ENCODE measurements around the gene SS18.

DNA sequence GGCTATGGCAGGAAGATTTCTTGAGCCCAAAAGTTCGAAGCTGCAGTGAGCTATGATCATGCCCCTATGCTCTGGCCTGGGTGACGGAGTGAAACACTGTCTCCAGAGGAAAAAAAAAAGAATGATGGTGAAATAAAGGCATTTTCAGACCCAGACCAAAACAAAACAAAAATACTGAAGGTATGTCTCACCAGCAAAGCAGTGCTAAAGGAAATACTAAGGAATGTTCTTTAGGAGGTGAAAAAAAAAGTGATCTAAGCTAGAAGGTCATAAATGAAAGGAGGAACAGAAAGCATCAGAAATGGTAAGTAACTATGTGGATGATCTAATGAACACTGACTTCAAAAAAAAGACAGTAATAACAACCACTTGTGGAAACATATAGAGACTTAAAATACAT lies 18.7 kb downstream of the SS18 start:
- TF ChIP-seq, protein P1, sequence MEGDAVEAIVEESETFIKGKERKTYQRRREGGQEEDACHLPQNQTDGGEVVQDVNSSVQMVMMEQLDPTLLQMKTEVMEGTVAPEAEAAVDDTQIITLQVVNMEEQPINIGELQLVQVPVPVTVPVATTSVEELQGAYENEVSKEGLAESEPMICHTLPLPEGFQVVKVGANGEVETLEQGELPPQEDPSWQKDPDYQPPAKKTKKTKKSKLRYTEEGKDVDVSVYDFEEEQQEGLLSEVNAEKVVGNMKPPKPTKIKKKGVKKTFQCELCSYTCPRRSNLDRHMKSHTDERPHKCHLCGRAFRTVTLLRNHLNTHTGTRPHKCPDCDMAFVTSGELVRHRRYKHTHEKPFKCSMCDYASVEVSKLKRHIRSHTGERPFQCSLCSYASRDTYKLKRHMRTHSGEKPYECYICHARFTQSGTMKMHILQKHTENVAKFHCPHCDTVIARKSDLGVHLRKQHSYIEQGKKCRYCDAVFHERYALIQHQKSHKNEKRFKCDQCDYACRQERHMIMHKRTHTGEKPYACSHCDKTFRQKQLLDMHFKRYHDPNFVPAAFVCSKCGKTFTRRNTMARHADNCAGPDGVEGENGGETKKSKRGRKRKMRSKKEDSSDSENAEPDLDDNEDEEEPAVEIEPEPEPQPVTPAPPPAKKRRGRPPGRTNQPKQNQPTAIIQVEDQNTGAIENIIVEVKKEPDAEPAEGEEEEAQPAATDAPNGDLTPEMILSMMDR (IDR thresholded peaks at IDR 0.05) = no peak
- no peak for TF ChIP-seq POLR2A (IDR thresholded peaks at IDR 0.05)

Measured in body of pancreas (tissue), 4 donors.